Retinal pigment epithelial cell (primary cell): ENCODE results near the gene HDAC7.
A peak's percentile ranks its signal among the peaks of the same experiment; 100 is the strongest.
"Not testable (repeated sequence)": the region's sequence is repeated elsewhere in the genome, so short reads cannot be mapped to it uniquely, and the experiment has no call there.

Experiments
- DNase-seq: peaks from one replicate; pipeline ENCODE4 v3.0.0-alpha.2; 2010; ENCODE audit warnings: low read depth
- H3K4me3 ChIP-seq: 2 replicates; pipeline ENCODE4 v1.5.1; 2011; ENCODE audit warnings: mild to moderate bottlenecking, low read length, control low read depth, moderate library complexity
- TF ChIP-seq, protein P1 (sequence below): conservative IDR thresholded peaks from 2 replicates; pipeline ENCODE4 v1.5.1; 2011; ENCODE audit warnings: low read depth, low read length, control low read depth, inconsistent platforms

HDAC7 gene

DNA sequence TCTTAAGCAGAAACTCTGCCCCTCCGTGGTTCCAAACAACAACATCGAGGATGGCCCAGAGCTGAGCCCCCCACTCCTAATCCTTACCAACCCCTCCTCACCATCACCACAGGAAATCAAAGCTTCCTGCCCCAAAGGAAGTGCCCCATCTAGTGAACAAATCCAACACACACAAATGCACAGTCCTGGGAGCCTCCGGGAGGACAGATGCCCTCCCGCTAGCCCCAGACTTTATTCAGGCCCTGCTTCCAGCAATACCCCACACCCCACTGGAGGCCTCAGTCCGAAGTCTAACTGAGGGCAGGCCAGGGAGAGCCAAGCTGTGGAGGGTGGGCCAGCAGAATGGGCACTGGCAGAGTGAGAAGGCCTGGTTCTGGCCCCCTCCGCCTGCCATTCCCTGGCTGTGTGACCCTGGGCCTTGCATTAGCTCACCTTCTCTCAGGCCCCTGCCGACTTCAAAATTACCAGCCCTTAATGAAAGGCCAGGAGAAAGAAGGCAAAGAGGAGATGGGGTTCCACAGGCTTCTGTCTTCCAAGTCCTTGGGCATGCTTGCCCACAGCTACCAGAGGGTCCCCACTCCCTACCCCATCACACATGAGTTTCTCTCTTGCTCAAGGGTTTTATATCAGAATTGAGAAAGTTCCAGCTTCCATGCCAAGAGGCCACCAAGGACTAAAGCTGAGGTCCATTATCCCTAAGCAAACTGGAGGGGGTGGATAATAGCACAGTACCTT lies 2.3 kb downstream of the HDAC7 start:
- TF ChIP-seq, protein P1, sequence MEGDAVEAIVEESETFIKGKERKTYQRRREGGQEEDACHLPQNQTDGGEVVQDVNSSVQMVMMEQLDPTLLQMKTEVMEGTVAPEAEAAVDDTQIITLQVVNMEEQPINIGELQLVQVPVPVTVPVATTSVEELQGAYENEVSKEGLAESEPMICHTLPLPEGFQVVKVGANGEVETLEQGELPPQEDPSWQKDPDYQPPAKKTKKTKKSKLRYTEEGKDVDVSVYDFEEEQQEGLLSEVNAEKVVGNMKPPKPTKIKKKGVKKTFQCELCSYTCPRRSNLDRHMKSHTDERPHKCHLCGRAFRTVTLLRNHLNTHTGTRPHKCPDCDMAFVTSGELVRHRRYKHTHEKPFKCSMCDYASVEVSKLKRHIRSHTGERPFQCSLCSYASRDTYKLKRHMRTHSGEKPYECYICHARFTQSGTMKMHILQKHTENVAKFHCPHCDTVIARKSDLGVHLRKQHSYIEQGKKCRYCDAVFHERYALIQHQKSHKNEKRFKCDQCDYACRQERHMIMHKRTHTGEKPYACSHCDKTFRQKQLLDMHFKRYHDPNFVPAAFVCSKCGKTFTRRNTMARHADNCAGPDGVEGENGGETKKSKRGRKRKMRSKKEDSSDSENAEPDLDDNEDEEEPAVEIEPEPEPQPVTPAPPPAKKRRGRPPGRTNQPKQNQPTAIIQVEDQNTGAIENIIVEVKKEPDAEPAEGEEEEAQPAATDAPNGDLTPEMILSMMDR = peak; percentile 40
- no peak for DNase-seq
- H3K4me3 ChIP-seq = peak overlapping the region; percentile 78

DNA sequence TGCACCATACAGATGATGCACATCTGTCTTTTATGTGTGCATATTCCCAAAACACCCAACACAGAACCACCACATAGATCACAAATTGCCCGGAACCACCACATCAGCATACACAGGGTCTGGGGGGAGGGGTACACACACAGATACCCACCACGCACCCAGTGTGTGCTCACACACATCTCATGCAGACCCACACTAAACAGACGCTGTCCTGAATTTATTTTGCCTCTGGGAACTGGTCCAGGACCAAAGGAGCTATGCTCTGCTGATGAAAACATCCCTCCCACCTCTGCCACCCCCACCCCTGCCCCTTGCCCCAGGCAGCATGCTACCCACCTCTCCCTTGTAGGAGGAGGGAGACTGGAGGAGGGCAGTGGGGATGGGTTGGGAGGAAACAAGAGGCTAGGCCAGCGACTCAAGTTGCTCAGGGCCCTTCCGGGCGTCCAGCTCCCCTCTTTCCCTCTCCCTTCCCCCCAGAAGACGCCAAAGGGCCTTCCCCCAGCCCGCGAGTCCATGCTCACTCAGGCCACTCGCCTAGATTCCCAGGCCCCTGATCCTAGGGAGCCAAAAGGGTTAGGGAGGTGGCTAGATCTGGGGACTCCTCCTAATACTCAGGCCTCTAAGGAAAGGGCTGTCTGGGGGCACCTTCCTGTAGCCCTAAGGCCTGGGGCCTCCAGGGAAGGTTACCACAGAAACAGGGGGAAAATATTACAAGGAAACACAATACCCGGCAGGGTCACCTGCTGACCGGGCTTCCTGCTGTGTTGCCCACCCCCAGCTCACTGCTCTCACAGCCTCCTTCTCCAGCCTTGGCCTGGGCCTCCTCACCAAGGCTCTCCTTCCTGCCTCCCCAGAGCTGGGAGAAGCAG lies 3.1 kb downstream of the HDAC7 start:
- no peak for DNase-seq
- peak overlapping the region; percentile 78 for H3K4me3 ChIP-seq
- TF ChIP-seq, protein P1 = no peak

DNA sequence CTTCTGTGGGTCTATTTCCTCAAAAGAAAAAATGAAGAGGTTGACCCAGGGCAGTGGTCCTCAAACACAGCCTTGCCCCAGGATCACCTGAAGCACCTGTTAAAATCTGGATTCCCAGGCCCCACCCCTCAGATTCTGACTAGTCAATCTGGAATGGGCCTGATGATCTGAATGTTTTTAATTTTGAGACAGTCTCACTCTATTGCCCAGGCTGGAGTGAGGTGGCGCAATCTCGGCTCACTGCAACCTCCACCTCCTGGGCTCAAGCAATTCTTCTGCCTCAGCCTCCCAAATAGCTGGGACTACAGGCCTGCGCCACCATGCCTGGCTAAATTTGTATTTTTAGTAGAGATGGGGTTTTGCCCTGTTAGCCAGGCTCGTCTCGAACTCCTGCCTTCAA lies 4.3 kb downstream of the HDAC7 start:
- not testable (repeated sequence) for H3K4me3 ChIP-seq, DNase-seq

DNA sequence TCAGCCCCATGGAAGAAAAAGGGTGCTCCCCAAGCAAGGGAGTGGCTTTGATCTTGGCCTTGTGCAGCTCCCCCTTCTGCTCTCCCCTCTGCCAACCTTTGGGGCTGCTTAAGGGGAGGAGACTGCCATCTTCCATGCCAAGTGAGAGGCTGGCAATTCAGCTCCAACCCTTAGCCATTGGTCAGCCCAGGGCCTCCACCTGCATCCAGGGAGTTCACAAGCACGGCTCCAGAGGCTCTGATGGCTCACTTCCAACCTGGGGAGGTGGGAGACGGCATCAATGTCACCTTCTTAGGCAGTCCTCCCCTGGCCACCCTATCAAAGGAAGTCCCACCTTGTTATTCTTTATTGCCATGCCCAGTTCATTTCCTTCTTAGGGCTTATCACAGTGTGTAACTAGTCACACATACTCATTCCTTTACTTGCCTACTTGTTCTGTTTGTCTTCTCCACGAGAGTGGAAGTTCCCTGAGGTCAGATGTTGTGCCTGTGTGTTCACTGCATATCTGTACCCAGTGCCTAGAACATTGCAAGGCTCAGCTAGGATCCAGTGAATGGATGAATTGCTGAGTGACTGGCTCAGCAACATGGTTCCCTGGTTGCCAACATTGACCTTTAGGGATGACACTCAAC lies 5.0 kb downstream of the HDAC7 start:
- H3K4me3 ChIP-seq = no peak overlapping the region
- TF ChIP-seq, protein P1 = no peak
- DNase-seq = no peak

DNA sequence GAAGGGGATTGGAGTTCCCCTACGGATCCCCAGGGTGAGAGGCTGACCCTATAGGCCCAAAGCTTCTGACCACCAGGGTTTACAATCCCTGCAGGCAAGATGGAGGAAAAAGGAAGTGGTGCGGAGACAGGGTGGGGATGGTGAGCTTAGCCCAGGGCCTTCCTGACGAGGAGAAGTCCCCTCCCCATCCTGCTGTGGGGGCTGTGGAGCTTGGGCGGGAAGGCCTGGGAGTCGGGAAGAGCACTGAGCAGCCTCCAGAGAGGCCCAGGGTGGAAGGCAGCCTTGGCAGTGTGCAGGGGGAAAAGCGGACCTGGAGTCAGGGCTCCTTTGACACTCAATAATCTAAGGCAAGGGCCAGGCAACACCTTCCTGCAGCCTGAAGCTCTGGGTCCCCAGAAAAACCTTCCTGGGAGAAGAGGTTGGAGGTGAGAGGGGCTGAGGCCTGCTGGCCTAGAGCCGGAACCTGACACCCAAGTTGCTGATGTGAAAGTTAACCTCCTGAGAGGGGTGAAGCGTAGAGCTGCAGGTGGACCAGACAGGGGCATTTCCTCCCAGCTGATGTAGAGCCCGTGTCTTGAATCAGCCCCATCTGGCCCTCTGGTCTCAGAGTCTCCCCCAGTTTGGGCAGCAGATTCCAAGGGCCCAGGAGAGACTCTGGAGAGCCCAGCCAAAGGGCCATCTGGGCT lies 6.0 kb downstream of the HDAC7 start:
- no peak for DNase-seq
- H3K4me3 ChIP-seq = peak overlapping the region; percentile 27
- TF ChIP-seq, protein P1 = no peak

DNA sequence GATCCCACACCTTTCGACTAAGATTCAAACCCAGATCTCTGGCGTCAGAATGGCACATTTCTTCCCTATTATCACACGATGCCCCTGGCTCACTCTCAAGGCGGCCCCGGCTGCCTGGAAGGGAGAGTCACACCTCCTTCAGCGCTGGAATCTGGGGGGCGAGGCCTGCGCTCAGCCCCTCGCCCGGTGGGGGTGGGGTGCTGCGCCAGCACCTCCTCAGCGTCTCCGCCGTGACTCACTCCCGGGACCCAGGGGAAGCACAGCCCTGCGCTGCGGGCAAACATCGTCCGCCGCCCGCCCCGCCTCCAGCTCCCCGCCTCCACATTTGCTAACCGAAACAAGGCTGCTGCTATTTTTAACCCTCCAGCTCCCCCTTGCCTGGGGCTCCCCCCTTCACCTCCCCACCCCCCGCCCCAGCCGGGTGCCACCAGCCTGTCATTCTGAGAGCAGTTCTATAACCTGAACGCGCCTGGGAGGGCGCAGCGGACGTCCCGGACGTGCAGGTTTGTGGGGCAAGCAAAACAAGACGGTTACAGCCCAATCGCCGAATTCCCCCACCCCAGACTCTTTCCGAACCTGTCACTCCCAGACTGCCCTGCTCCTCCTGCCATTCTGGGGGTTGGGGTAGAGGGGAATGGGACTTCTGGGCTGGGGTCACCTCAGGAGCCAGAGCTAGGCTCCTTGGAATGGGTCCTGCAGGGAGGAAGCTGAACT lies 6.7 kb downstream of the HDAC7 start:
- peak overlapping the region; percentile 27 for H3K4me3 ChIP-seq
- TF ChIP-seq, protein P1 = no peak

More for the DNA sequence above, 6.7 kb downstream of the HDAC7 start:
- DNase-seq = peak; percentile 72
